ENCODE measurements around the gene CEACAM1.
A peak's percentile ranks its signal among the peaks of the same experiment; 100 is the strongest.

- TF ChIP-seq, protein P1, sequence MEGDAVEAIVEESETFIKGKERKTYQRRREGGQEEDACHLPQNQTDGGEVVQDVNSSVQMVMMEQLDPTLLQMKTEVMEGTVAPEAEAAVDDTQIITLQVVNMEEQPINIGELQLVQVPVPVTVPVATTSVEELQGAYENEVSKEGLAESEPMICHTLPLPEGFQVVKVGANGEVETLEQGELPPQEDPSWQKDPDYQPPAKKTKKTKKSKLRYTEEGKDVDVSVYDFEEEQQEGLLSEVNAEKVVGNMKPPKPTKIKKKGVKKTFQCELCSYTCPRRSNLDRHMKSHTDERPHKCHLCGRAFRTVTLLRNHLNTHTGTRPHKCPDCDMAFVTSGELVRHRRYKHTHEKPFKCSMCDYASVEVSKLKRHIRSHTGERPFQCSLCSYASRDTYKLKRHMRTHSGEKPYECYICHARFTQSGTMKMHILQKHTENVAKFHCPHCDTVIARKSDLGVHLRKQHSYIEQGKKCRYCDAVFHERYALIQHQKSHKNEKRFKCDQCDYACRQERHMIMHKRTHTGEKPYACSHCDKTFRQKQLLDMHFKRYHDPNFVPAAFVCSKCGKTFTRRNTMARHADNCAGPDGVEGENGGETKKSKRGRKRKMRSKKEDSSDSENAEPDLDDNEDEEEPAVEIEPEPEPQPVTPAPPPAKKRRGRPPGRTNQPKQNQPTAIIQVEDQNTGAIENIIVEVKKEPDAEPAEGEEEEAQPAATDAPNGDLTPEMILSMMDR (conservative IDR thresholded peaks at IDR 0.05): peak; percentile 79
- no peak for TF ChIP-seq ZFX (IDR thresholded peaks at IDR 0.05)
These were observed 1.0 kb upstream of the CEACAM1 start for GRCh38 chr19:42529248-42529764.

Measured in C4-2B (cell line).